Natural killer cell (primary cell): ENCODE results near the gene SLC2A1. TPM values are rescaled to one million over a fixed set of nuclear protein-coding genes. Genes with fewer than 3 reads are reported as not detected.

Experiments used
- ATAC-seq, 3 donors: fragments of 150-1000 bp in 2 of 3; fragments of 200-7000 bp in 1 of 3; cut with Tn5 transposase; 1 replicate in 1 of 3; 2 replicates in 2 of 3; pipeline ENCODE4 v1.10.0; 2021; ENCODE audit warnings: mild to moderate bottlenecking in 2 of 3, moderate library complexity in 2 of 3
- DNase-seq, 2 donors: peaks; one replicate each; pipeline versions ENCODE4 v3.0.0 to v3.0.0-alpha.2; 2013 to 2021; ENCODE audit warnings: mixed read lengths in 1 of 2
- H3K27ac ChIP-seq: one replicate; pipeline ENCODE4 v1.5.1; 2013; ENCODE audit warnings: mild to moderate bottlenecking, low read length
- H3K27me3 ChIP-seq: one replicate; pipeline ENCODE4 v1.6.1; 2013; ENCODE audit warnings: low read length; ENCODE audit not compliant: control insufficient read depth, insufficient read depth
- H3K36me3 ChIP-seq: one replicate; pipeline ENCODE4 v1.6.1; 2013; ENCODE audit warnings: low read length; ENCODE audit not compliant: control insufficient read depth, insufficient read depth
- H3K4me1 ChIP-seq: one replicate; pipeline ENCODE4 v1.6.1; 2013; ENCODE audit warnings: low read length; ENCODE audit not compliant: control insufficient read depth, insufficient read depth
- H3K4me3 ChIP-seq: one replicate; pipeline ENCODE4 v1.5.1; 2013; ENCODE audit warnings: low read length
- H3K9me3 ChIP-seq: one replicate; pipeline ENCODE4 v1.6.1; 2013; ENCODE audit warnings: low read length; ENCODE audit not compliant: control insufficient read depth, insufficient read depth
- H3K27ac Mint-ChIP-seq, 2 donors: one replicate each; pipeline ENCODE4 v1.8.0; 2022; ENCODE audit warnings: mild to moderate bottlenecking in 2 of 2, mixed read lengths in 2 of 2, moderate library complexity in 1 of 2
- H3K27me3 Mint-ChIP-seq, 2 donors: one replicate each; pipeline ENCODE4 v1.8.0; 2022; ENCODE audit warnings: low read depth in 2 of 2, mixed read lengths in 2 of 2
- H3K36me3 Mint-ChIP-seq: one replicate; pipeline ENCODE4 v1.8.0; 2022; ENCODE audit warnings: mixed read lengths
- H3K4me1 Mint-ChIP-seq, 2 donors: one replicate each; pipeline ENCODE4 v1.8.0; 2022; ENCODE audit warnings: mixed read lengths in 2 of 2
- H3K4me3 Mint-ChIP-seq: one replicate; pipeline ENCODE4 v1.8.0; 2022; ENCODE audit warnings: mild to moderate bottlenecking, moderate library complexity, mixed read lengths
- H3K9me3 Mint-ChIP-seq, 2 donors: one replicate each; pipeline ENCODE4 v1.8.0; 2022; ENCODE audit warnings: mixed read lengths in 2 of 2
- CTCF ChIP-seq: fragments of 200-600 bp; IDR thresholded peaks from one replicate; pipeline ENCODE4 v1.8.0; 2022; ENCODE audit warnings: antibody characterized with exemption
- WGBS: methylation state at CpG from one replicate; pipeline ENCODE4 v1.1.7; 2013; ENCODE audit warnings: missing lambda C conversion rate; ENCODE audit not compliant: insufficient coverage; 5-methylcytosine and 5-hydroxymethylcytosine counted together
- intact Hi-C: fragments of 100-400 bp; cut with micrococcal nuclease; formaldehyde crosslinking; loops from one replicate; pipeline ENCODE4 v1.14.2; 2022
- total RNA-seq, 4 donors: library from RNA; stranded (reverse); fragments of 120-200 nt in 1 of 4; gene quantifications; one replicate each; pipeline versions ENCODE4 v1.2.3 to v1.2.4, GENCODE V29; 2013 to 2022

Gene SLC2A1
- total RNA-seq, 3 donors from 2014 or later (not counting 1 experiment from before 2014, with no cell fraction given), result 94.7 to 143 (median 95.1) TPM

GRCh38 chr1:42990757-42991346 is 32.2 kb upstream of the SLC2A1 start:
- DNase-seq, result no peak
- intact Hi-C loops, result no loop called here
- H3K4me1 ChIP-seq, result no peaks in the 10 kb centered on the region
- Mint-ChIP-seq H3K9me3 (peaks cover 0 to 5% of the 10 kb centered on the region in 2 donors), H3K27me3 (no peaks in the 10 kb centered on the region), H3K27ac (no peak overlapping the region), H3K36me3 (peaks cover 9% of the 10 kb centered on the region), H3K4me1 (peaks cover 0 to 5% of the 10 kb centered on the region in 2 donors), H3K4me3 (no peak overlapping the region)
- no peak for TF ChIP-seq CTCF
- H3K27ac ChIP-seq, result no peak overlapping the region
- no peaks in the 10 kb centered on the region for H3K36me3 ChIP-seq
- H3K9me3 ChIP-seq, result no peaks in the 10 kb centered on the region
- H3K4me3 ChIP-seq, result no peak overlapping the region
- no peak for ATAC-seq
- H3K27me3 ChIP-seq, result no peaks in the 10 kb centered on the region
- WGBS, result 92% methylated on average over 9 of the region's 9 CpGs

- Histone ChIP-seq H3K36me3 (no peaks in the 10 kb centered on the region), H3K27ac (no peak overlapping the region), H3K27me3 (no peaks in the 10 kb centered on the region), H3K4me3 (no peak overlapping the region), H3K4me1 (peaks cover 5% of the 10 kb centered on the region), H3K9me3 (no peaks in the 10 kb centered on the region)
- ATAC-seq (no peak), DNase-seq (no peak)
- H3K4me1 Mint-ChIP-seq, result peaks cover 0 to 4% of the 10 kb centered on the region in 2 donors
- no peaks in the 10 kb centered on the region for H3K9me3 Mint-ChIP-seq
- no peak for TF ChIP-seq CTCF
- H3K36me3 Mint-ChIP-seq, result no peaks in the 10 kb centered on the region
- WGBS, result 80% methylated on average over 1 of the region's 1 CpG
- H3K27ac Mint-ChIP-seq, result no peak overlapping the region
- no peak overlapping the region for H3K4me3 Mint-ChIP-seq
- H3K27me3 Mint-ChIP-seq, result peaks cover 8 to 9% of the 10 kb centered on the region in 2 donors
- intact Hi-C loops, result no loop called here
These were observed 25.0 kb upstream of the SLC2A1 start for GRCh38 chr1:42983693-42984092.

- no peaks in the 10 kb centered on the region for H3K9me3 ChIP-seq
- no peak overlapping the region for H3K27ac ChIP-seq
- no peaks in the 10 kb centered on the region for H3K27me3 ChIP-seq
- H3K36me3 ChIP-seq, result no peaks in the 10 kb centered on the region
- intact Hi-C loops, result no loop called here
- no peak for ATAC-seq
- no peak overlapping the region for H3K4me3 ChIP-seq
- TF ChIP-seq CTCF, result no peak
- H3K9me3 Mint-ChIP-seq, result no peaks in the 10 kb centered on the region
- H3K27ac Mint-ChIP-seq, result no peak overlapping the region
- no peak for DNase-seq
- no peaks in the 10 kb centered on the region for H3K36me3 Mint-ChIP-seq
- peaks cover 5% of the 10 kb centered on the region for H3K4me1 ChIP-seq
- H3K4me1 Mint-ChIP-seq, result peaks cover 0 to 4% of the 10 kb centered on the region in 2 donors
- H3K4me3 Mint-ChIP-seq, result no peak overlapping the region
- 80% methylated on average over 3 of the region's 3 CpGs for WGBS
- peaks cover 8 to 9% of the 10 kb centered on the region in 2 donors for H3K27me3 Mint-ChIP-seq
These were observed 24.6 kb upstream of the SLC2A1 start for GRCh38 chr1:42983253-42983652.

GRCh38 chr1:42982641-42983040 is 24.0 kb upstream of the SLC2A1 start:
- intact Hi-C loops, result no loop called here
- Mint-ChIP-seq H3K4me3 (no peak overlapping the region), H3K27ac (no peak overlapping the region), H3K9me3 (no peaks in the 10 kb centered on the region), H3K4me1 (peaks cover 0 to 4% of the 10 kb centered on the region in 2 donors), H3K36me3 (no peaks in the 10 kb centered on the region), H3K27me3 (peaks cover 8 to 9% of the 10 kb centered on the region in 2 donors)
- ATAC-seq (no peak), DNase-seq (no peak)
- H3K36me3 ChIP-seq, result no peaks in the 10 kb centered on the region
- no peaks in the 10 kb centered on the region for H3K9me3 ChIP-seq
- H3K4me1 ChIP-seq, result peaks cover 5% of the 10 kb centered on the region
- TF ChIP-seq CTCF, result no peak
- WGBS, result 75% methylated on average over 6 of the region's 6 CpGs
- H3K4me3 ChIP-seq, result no peak overlapping the region
- H3K27ac ChIP-seq, result no peak overlapping the region
- no peaks in the 10 kb centered on the region for H3K27me3 ChIP-seq
